Kidney (tissue), 14 donors: Measurements from ENCODE around the gene SLC3A2. TPM values are rescaled to one million over a fixed set of nuclear protein-coding genes. Genes with fewer than 3 reads are reported as not detected.

Experiments used
- DNase-seq, 5 donors: peaks; one replicate each; pipeline ENCODE4 v3.0.0-alpha.2; 2013 to 2020
- FAIRE-seq: peaks from 2 replicates; lab custom pipeline; 2012; peaks lifted over from hg19 to GRCh38; lab: Jason Lieb, UNC
- H3K27ac ChIP-seq, 2 donors: one replicate each; pipeline ENCODE4 v1.7.0; 2013; ENCODE audit warnings: low read depth in 2 of 2, low read length in 2 of 2, inconsistent platforms in 1 of 2
- H3K27me3 ChIP-seq: one replicate; pipeline ENCODE4 v1.7.1; 2013; ENCODE audit warnings: low read length, inconsistent platforms; ENCODE audit not compliant: control insufficient read depth, insufficient read depth
- H3K36me3 ChIP-seq, 3 donors: one replicate each; pipeline versions ENCODE4 v1.7.0 to v1.7.1; 2013; ENCODE audit warnings: low read length in 3 of 3, control low read depth in 1 of 3, inconsistent platforms in 1 of 3; ENCODE audit not compliant: insufficient read depth in 3 of 3, control insufficient read depth in 2 of 3
- H3K4me1 ChIP-seq, 3 donors: one replicate each; pipeline versions ENCODE4 v1.7.0 to v1.7.1; 2013; ENCODE audit warnings: low read length in 3 of 3, inconsistent platforms in 1 of 3, low read depth in 1 of 3; ENCODE audit not compliant: control insufficient read depth in 2 of 3, insufficient read depth in 2 of 3
- H3K4me3 ChIP-seq, 3 donors: one replicate each; pipeline versions ENCODE4 v1.7.0 to v1.8.1; 2013; ENCODE audit warnings: low read length in 3 of 3, control low read depth in 1 of 3, inconsistent platforms in 1 of 3
- H3K9ac ChIP-seq, 3 donors: one replicate each; pipeline versions ENCODE4 v1.7.0 to v1.7.1; 2013; ENCODE audit warnings: low read length in 3 of 3, control low read depth in 1 of 3, inconsistent platforms in 1 of 3
- H3K9me3 ChIP-seq, 3 donors: one replicate each; pipeline versions ENCODE4 v1.7.0 to v1.7.1; 2013; ENCODE audit warnings: low read length in 3 of 3, control low read depth in 1 of 3, inconsistent platforms in 1 of 3; ENCODE audit not compliant: control insufficient read depth in 2 of 3, insufficient read depth in 1 of 3
- intact Hi-C: fragments of 100-400 bp; cut with DNase I; formaldehyde crosslinking; loops from one replicate; pipeline ENCODE4 v1.11.1; 2022
- polyA plus RNA-seq: library from polyadenylated mRNA; stranded (reverse); fragments of 350-450 nt; fragmentation: Illumina TruSeq; extraction: RNeasy Lipid Tissue Mini Kit (QIAGEN cat#74804); gene quantifications from one replicate; pipeline ENCODE4 v1.2.3, GENCODE V29; 2014; ENCODE audit warnings: low read depth, low replicate concordance; ENCODE audit not compliant: insufficient read depth
- total RNA-seq: library from RNA; stranded (reverse); fragmentation: NEBNext Ultra II Directional; extraction: Animal tissue kit (Norgen Biotek cat#: 25700); gene quantifications from one replicate; pipeline ENCODE4 v1.2.1, GENCODE V29; 2021
- TF ChIP-seq, protein P1 (sequence below): IDR thresholded peaks from 3 replicates; pipeline ENCODE4 v1.5.1; 2012; ENCODE audit warnings: mild to moderate bottlenecking, moderate library complexity, borderline replicate concordance; ENCODE audit not compliant: insufficient read depth; ENCODE audit errors: extremely low read depth
- donor health status: control.
- donor health status: control.
- donor health status: control.
- donor health status: control.
- donor health status: control.
- donor health status: DM: yes; HTN: yes; CAD: no.
- donor health status: Normal renal cell carcinoma (clear cell type).

The SLC3A2 gene
- total and polyA plus RNA-seq, 2 donors from 2014 or later = 203 to 299 TPM

DNA sequence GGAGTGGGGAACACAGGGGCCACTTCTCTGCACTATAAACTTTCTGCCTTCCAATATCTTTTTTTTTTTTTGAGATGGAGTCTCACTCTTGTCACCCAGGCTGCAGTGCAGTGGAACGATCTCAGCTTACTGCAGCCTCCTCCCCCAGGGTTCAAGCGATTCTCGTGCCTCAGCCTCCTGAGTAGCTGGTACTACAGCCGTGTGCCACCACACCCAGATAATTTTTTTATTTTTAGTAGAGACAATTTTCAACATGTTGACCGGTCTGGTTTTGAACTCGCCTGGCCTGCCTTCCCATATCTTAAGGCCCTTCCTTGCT, 1.7 kb downstream of the SLC3A2 start:
- TF ChIP-seq, protein P1, sequence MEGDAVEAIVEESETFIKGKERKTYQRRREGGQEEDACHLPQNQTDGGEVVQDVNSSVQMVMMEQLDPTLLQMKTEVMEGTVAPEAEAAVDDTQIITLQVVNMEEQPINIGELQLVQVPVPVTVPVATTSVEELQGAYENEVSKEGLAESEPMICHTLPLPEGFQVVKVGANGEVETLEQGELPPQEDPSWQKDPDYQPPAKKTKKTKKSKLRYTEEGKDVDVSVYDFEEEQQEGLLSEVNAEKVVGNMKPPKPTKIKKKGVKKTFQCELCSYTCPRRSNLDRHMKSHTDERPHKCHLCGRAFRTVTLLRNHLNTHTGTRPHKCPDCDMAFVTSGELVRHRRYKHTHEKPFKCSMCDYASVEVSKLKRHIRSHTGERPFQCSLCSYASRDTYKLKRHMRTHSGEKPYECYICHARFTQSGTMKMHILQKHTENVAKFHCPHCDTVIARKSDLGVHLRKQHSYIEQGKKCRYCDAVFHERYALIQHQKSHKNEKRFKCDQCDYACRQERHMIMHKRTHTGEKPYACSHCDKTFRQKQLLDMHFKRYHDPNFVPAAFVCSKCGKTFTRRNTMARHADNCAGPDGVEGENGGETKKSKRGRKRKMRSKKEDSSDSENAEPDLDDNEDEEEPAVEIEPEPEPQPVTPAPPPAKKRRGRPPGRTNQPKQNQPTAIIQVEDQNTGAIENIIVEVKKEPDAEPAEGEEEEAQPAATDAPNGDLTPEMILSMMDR = no peak
- H3K36me3 ChIP-seq = peaks cover 21 to 51% (median 34%) of the 10 kb centered on the region in 3 donors
- FAIRE-seq = no peak
- peak overlapping the region; percentile 98 to 100 (median 99) for H3K9ac ChIP-seq
- peaks cover 5 to 40% (median 30%) of the 10 kb centered on the region in 3 donors for H3K4me1 ChIP-seq
- intact Hi-C loops = no loop called here
- peak overlapping the region; percentile 89 to 100 (median 99) for H3K4me3 ChIP-seq
- no peaks in the 10 kb centered on the region for H3K9me3 ChIP-seq
- peak overlapping the region; percentile 97 to 100 for H3K27ac ChIP-seq
- no peaks in the 10 kb centered on the region for H3K27me3 ChIP-seq
- no peak for DNase-seq

DNA sequence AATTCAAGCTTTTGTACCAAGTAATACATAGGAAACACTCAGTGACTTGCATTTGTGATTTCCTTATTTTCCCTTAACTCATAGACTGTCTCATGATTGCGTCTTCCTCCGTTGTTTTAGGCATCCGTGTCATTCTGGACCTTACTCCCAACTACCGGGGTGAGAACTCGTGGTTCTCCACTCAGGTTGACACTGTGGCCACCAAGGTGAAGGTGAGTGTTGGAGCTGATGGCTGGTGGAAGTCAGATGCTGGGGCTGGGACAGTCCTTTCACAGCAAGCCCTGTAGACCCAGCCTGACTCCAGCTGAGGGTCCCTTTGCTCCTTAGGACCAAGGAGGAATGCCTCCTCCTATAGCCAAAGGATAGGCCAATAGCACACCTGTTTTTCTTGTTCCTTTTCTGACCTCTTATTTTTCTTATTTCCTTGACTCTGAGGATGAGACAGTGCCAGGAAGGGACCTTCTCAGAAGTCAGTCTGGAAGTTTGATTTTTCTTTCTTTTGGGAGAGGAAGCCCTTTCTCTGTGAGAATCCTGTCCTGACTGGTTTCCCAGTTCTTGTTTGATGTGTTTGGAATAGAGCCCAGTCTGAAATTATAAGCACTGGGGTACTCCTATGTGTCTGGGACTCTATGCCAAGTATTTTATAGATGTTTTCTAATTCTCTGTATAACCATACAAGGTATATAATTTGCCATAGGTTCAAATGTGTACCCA, 2.2 kb downstream of the SLC3A2 start:
- H3K36me3 ChIP-seq = peaks cover 22 to 56% (median 38%) of the 10 kb centered on the region in 3 donors
- peak overlapping the region; percentile 14 to 100 (median 57) for H3K9ac ChIP-seq
- peak overlapping the region; percentile 97 to 100 for H3K27ac ChIP-seq
- no peaks in the 10 kb centered on the region for H3K27me3 ChIP-seq
- H3K9me3 ChIP-seq = no peaks in the 10 kb centered on the region
- intact Hi-C loops = no loop called here
- TF ChIP-seq, protein P1 = no peak
- FAIRE-seq (no peak), DNase-seq (no peak)
- H3K4me1 ChIP-seq = peaks cover 5 to 43% (median 31%) of the 10 kb centered on the region in 3 donors
- peak overlapping the region; percentile 23 to 100 (median 89) for H3K4me3 ChIP-seq

DNA sequence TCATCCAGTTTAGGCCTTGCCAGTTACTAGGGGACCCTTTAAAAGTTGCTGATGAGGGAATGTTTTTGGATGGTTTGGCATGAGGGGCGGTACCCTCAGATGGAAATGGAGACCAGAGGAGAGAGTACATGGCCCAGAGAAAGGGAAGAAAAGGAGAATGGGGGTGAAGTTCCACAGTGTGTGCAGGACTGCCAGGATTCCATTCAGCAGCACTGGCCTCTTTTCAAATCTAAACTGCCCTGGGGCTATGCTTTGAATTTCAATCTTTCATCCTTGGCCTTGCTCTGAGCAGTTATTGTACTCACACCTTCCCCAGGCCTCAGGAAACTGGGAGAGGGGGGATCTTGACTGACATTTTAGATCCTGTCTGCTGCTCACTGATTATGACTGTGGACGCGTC, 3.0 kb downstream of the SLC3A2 start:
- intact Hi-C loops = no loop called here
- Histone ChIP-seq H3K9ac (peak overlapping the region in 2 of 3 donors; percentile 57 to 100), H3K36me3 (peaks cover 22 to 63% (median 44%) of the 10 kb centered on the region in 3 donors), H3K4me3 (peak overlapping the region in 2 of 3 donors; percentile 89 to 100), H3K4me1 (peaks cover 5 to 48% (median 37%) of the 10 kb centered on the region in 3 donors), H3K27me3 (no peaks in the 10 kb centered on the region), H3K27ac (peak overlapping the region; percentile 97 to 100), H3K9me3 (no peaks in the 10 kb centered on the region)
- no peak for DNase-seq
- FAIRE-seq = no peak
- TF ChIP-seq, protein P1 = no peak
